ENCODE measurements around the gene CRAT.
A peak's percentile ranks its signal among the peaks of the same experiment; 100 is the strongest.

CRAT gene

GRCh38 chr9:129142138-129142935 lies 31.7 kb upstream of the CRAT start:
- in situ Hi-C loops (cut with HindIII; ENCODE audit: low sequenced_read_pairs): no loop called here
- peak overlapping the region; percentile 46 for H3K4me3 ChIP-seq (ENCODE audit: low read depth, low read length)
- no peak for DNase-seq (ENCODE audit: low read depth)
- no peak for TF ChIP-seq CTCF (IDR thresholded peaks at IDR 0.05; ENCODE audit: low read depth, low read length, missing control alignments)

- peak overlapping the region; percentile 46 for H3K4me3 ChIP-seq (ENCODE audit: low read depth, low read length)
These were observed 30.8 kb upstream of the CRAT start for GRCh38 chr9:129141066-129142041.

GRCh38 chr9:129140397-129141065 lies 29.9 kb upstream of the CRAT start:
- TF ChIP-seq CTCF (IDR thresholded peaks at IDR 0.05; ENCODE audit: low read depth, low read length, missing control alignments): no peak
- in situ Hi-C loops (cut with HindIII; ENCODE audit: low sequenced_read_pairs): no loop called here
- DNase-seq (ENCODE audit: low read depth): no peak
- H3K4me3 ChIP-seq (ENCODE audit: low read depth, low read length): peak overlapping the region; percentile 46

More at GRCh38 chr9:129141066-129142041, 30.8 kb upstream of the CRAT start:
- TF ChIP-seq CTCF (IDR thresholded peaks at IDR 0.05; ENCODE audit: low read depth, low read length, missing control alignments): no peak
- in situ Hi-C loops (cut with HindIII; ENCODE audit: low sequenced_read_pairs): no loop called here
- DNase-seq (ENCODE audit: low read depth): peak; percentile 90

- peak overlapping the region; percentile 46 for H3K4me3 ChIP-seq (ENCODE audit: low read depth, low read length)
- in situ Hi-C loops (cut with HindIII; ENCODE audit: low sequenced_read_pairs): no loop called here
- DNase-seq (ENCODE audit: low read depth): peak; percentile 99
- TF ChIP-seq CTCF (IDR thresholded peaks at IDR 0.05; ENCODE audit: low read depth, low read length, missing control alignments): no peak
These were observed 29.4 kb upstream of the CRAT start for GRCh38 chr9:129139993-129140396.

GRCh38 chr9:129139233-129139992 lies 28.8 kb upstream of the CRAT start:
- peak overlapping the region; percentile 46 for H3K4me3 ChIP-seq (ENCODE audit: low read depth, low read length)
- TF ChIP-seq CTCF (IDR thresholded peaks at IDR 0.05; ENCODE audit: low read depth, low read length, missing control alignments): peak; percentile 81
- peak; percentile 72 for DNase-seq (ENCODE audit: low read depth)
- in situ Hi-C loops (cut with HindIII; ENCODE audit: low sequenced_read_pairs): no loop called here
